ENCODE data around the gene ARHGAP22. TPM values are rescaled to one million over a fixed set of nuclear protein-coding genes. Genes with fewer than 3 reads are reported as not detected.

Gene ARHGAP22
- total and polyA plus RNA-seq, 2 of the 4 experiments (the other 2 are of a cell fraction), result 28.3 to 30.2 TPM

DNA sequence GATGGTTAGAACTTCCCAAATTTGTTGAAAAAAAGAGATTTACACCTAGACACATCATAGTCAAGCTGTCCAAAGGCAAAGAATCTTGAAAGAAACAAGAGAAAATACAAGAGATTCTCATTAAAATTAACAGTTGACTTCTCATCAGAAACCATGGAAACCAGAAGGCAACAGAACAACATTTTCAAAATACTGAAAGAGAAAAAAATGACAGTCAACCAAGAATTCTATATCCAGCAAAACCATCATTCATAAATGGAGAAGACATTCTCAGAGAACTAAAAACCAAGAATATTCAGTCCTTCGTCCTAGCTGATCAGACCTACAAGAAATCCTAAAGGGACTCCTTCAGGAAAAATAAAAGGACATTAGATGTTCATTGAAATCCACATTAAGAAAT, 90.6 kb downstream of the ARHGAP22 start:
- WGBS, 2 experiments (ENCODE audit: extremely low coverage in 2 of 2, insufficient read length in 1 of 2), result no CpG with 5 or more reads among the region's 1 CpG
- no peaks in the 10 kb centered on the region; the same call in 1 of the 2 replicates for H3K36me3 ChIP-seq (ENCODE audit: control insufficient read depth, insufficient read depth, low read length)
- ChIA-PET CTCF (no interaction called here), POLR2A (ENCODE audit: unreplicated experiment) (no interaction called here)
- H3K4me2 ChIP-seq (ENCODE audit: low read depth, low read length), result no peak overlapping the region
- no peak overlapping the region for H2BK5ac ChIP-seq (ENCODE audit: low read depth, low read length, poor library complexity, severe bottlenecking)
- H3K27me3 ChIP-seq (ENCODE audit: control insufficient read depth, insufficient read depth, low read length), result no peaks in the 10 kb centered on the region
- dilution Hi-C loops (cut with HindIII; ENCODE audit: low sequenced_read_pairs, unreplicated experiment) (no loop called here), intact Hi-C loops (cut with micrococcal nuclease) (no loop called here), in situ Hi-C loops (cut with MboI; ENCODE audit: low sequenced_read_pairs) (loop anchor here (25.0 kb wide), 2 partner anchors 152 to 302 kb away; no protein-coding TSS in a partner anchor)
- H2AFZ ChIP-seq (replicated peaks; ENCODE audit: low read length, poor library complexity), result no peak overlapping the region
- H3K14ac ChIP-seq (replicated peaks; ENCODE audit: low read depth, low read length), result no peak overlapping the region
- no peak overlapping the region for H3K18ac ChIP-seq (ENCODE audit: low read depth, low read length)
- no peak overlapping the region for H2AK9ac ChIP-seq (replicated peaks; ENCODE audit: low read depth, low read length, poor library complexity)
- ATAC-seq (ENCODE audit: low read depth) (no peak), DNase-seq (no peak)
- H3K23ac ChIP-seq (ENCODE audit: low read depth, low read length), result no peak overlapping the region
- peaks cover 20% of the 10 kb centered on the region for H3K9me1 ChIP-seq (ENCODE audit: insufficient read depth, low read length)
- no peak overlapping the region for H3K4ac ChIP-seq (ENCODE audit: low read depth, low read length)
- no peak overlapping the region for H3K27ac ChIP-seq (ENCODE audit: insufficient read depth, low read length)
- H3K79me1 ChIP-seq (ENCODE audit: low read depth in 1 of 2, low read length in 2 of 2), result peaks cover 37 to 73% of the 10 kb centered on the region in 2 experiments
- TF ChIP-seq POLR2A (IDR thresholded peaks at IDR 0.05; ENCODE audit: low read depth, low read length), result no peak
- no peak for TF ChIP-seq MXI1 (IDR thresholded peaks at IDR 0.05; ENCODE audit: borderline replicate concordance, low read depth, low read length)
- TF ChIP-seq, protein P1, sequence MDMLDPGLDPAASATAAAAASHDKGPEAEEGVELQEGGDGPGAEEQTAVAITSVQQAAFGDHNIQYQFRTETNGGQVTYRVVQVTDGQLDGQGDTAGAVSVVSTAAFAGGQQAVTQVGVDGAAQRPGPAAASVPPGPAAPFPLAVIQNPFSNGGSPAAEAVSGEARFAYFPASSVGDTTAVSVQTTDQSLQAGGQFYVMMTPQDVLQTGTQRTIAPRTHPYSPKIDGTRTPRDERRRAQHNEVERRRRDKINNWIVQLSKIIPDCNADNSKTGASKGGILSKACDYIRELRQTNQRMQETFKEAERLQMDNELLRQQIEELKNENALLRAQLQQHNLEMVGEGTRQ (IDR thresholded peaks at IDR 0.05; ENCODE audit: low read depth, low read length), result no peak
- no peak for TF ChIP-seq MAFK (IDR thresholded peaks at IDR 0.05; ENCODE audit: low read depth, low read length)
- TF ChIP-seq CEBPB (IDR thresholded peaks at IDR 0.05; ENCODE audit: low read depth, low read length), result no peak
- no peak for TF ChIP-seq RAD21 (IDR thresholded peaks at IDR 0.05; ENCODE audit: low read length)
- TF ChIP-seq FOS (IDR thresholded peaks at IDR 0.05; ENCODE audit: low read depth, low read length), result no peak
- no peak for TF ChIP-seq BHLHE40 (IDR thresholded peaks at IDR 0.05; ENCODE audit: low read depth, low read length)
- H2BK120ac ChIP-seq (ENCODE audit: low read depth, low read length), result no peak overlapping the region
- no peak overlapping the region for H3K56ac ChIP-seq (ENCODE audit: extremely low read depth, insufficient read depth, low read length)
- H2BK20ac ChIP-seq (ENCODE audit: low read depth, low read length), result no peak overlapping the region
- no peak overlapping the region for H4K5ac ChIP-seq (ENCODE audit: low read depth, low read length)
- no peak overlapping the region for H4K91ac ChIP-seq (ENCODE audit: insufficient read depth, low read depth, low read length)
- H2BK15ac ChIP-seq (ENCODE audit: low read depth, low read length), result no peak overlapping the region
- no peak overlapping the region for H2AK5ac ChIP-seq (ENCODE audit: low read depth, low read length)
- H4K8ac ChIP-seq (ENCODE audit: low read depth in 2 of 2, low read length in 2 of 2), result no peak overlapping the region
- BruUV-seq (replicated peaks), result no TSS peak
- peaks cover 32% of the 10 kb centered on the region for H4K20me1 ChIP-seq (ENCODE audit: insufficient read depth, low read length)
- no peak overlapping the region for H3K9ac ChIP-seq (ENCODE audit: low read depth, low read length)
- no peaks in the 10 kb centered on the region for H3K4me1 ChIP-seq (ENCODE audit: control insufficient read depth, insufficient read depth, low read length)
- no peak overlapping the region for H3K4me3 ChIP-seq (ENCODE audit: insufficient read depth, low read depth, low read length)
- peaks cover 6% of the 10 kb centered on the region for H3K9me3 ChIP-seq (ENCODE audit: control insufficient read depth, insufficient read depth, low read length)

Data from IMR-90 (cell line).